Measurements from ENCODE around the gene DHX32. TPM values are rescaled to one million over a fixed set of nuclear protein-coding genes. Genes with fewer than 3 reads are reported as not detected.
"Not testable (repeated sequence)": the region's sequence is repeated elsewhere in the genome, so short reads cannot be mapped to it uniquely, and the experiment has no call there.

The DHX32 gene
- total and polyA plus RNA-seq, 2 donors (not counting 3 experiments of a cell fraction or from before 2014, with no cell fraction given) = 17.1 to 29.6 TPM

DNA sequence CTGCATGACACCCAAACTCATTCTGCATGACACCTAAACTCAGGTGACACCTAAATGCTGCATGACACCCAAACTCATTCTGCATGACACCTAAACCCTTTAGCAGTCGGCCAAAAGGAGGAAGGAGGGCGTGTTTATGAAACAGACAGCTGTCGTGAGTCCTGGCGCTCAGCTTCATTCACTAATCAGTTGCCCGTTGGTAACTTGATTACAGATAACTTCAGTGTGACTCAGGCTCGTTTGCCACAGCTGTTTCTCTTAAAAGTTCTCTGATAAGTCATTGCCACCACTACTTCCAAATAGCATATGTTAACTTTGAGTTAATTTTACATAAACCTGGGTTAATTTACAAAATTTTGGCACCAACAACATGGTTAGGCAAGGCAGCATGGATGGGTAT lies 32.2 kb upstream of the DHX32 start:
- H3K79me2 ChIP-seq (ENCODE audit: control insufficient read depth, insufficient read depth, low read length); H2AFZ ChIP-seq (ENCODE audit: low read depth, low read length); BruUV-seq (replicated peaks); H3K4me1 ChIP-seq (ENCODE audit: control insufficient read depth, extremely low read depth, insufficient read depth, low read length); H3K9me3 ChIP-seq (replicated peaks; ENCODE audit: control insufficient read depth, insufficient read depth, low read length); H3K9ac ChIP-seq (replicated peaks; ENCODE audit: extremely low read depth, insufficient read depth, low read length); H3K27me3 ChIP-seq (ENCODE audit: control insufficient read depth in 2 of 2, insufficient read depth in 2 of 2, low read length in 2 of 2); H3K4me3 ChIP-seq (replicated peaks in 1 of 3; ENCODE audit: insufficient read depth in 1 of 3, low read depth in 1 of 3, low read length in 3 of 3); H3K4me2 ChIP-seq (ENCODE audit: insufficient read depth, low read length); H3K36me3 ChIP-seq (ENCODE audit: control insufficient read depth in 2 of 2, extremely low read depth in 1 of 2, insufficient read depth in 2 of 2, low read length in 2 of 2); DNase-seq (ENCODE audit: low read depth, low spot score); H3K27ac ChIP-seq (ENCODE audit: insufficient read depth, low read depth, low read length); POLR2A ChIA-PET; H3K9me1 ChIP-seq (replicated peaks; ENCODE audit: control insufficient read depth, extremely low read depth, insufficient read depth, low read length); FAIRE-seq; CTCF ChIA-PET; dilution Hi-C loops (cut with MboI; ENCODE audit: extremely low pct_ligation_motif_present, low sequenced_read_pairs); intact Hi-C loops (cut with micrococcal nuclease); H4K20me1 ChIP-seq (replicated peaks; ENCODE audit: control insufficient read depth, extremely low read depth, insufficient read depth, low read length): not testable (repeated sequence)

DNA sequence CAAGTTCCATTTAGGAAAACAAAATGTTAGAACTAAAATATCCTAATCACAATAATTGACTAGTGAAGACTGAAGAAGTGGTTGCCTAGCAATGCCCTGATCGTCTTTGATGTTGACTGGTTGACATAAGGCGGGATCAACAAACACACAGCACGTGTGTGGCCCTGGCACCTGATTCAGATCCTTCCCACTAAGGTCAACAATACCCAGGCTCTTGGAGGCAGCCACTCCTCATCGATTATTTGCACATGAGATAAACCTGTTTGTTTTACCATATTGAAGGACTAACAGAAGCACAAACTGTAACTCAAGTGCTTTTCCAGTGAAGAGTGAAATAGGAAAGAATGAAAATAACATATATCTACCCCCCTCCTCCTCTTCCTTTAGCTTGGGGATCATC lies 30.9 kb upstream of the DHX32 start:
- POLR2A ChIA-PET = no interaction called here
- Histone ChIP-seq H2AFZ (ENCODE audit: low read depth, low read length) (no peak overlapping the region), H3K4me3 (replicated peaks in 1 of 3; ENCODE audit: insufficient read depth in 1 of 3, low read depth in 1 of 3, low read length in 3 of 3) (no peak overlapping the region), H3K9me3 (replicated peaks; ENCODE audit: control insufficient read depth, insufficient read depth, low read length) (no peaks in the 10 kb centered on the region), H3K27me3 (ENCODE audit: control insufficient read depth in 2 of 2, insufficient read depth in 2 of 2, low read length in 2 of 2) (no peaks in the 10 kb centered on the region), H3K79me2 (ENCODE audit: control insufficient read depth, insufficient read depth, low read length) (no peaks in the 10 kb centered on the region), H3K4me2 (ENCODE audit: insufficient read depth, low read length) (no peak overlapping the region), H4K20me1 (replicated peaks; ENCODE audit: control insufficient read depth, extremely low read depth, insufficient read depth, low read length) (no peaks in the 10 kb centered on the region), H3K9me1 (replicated peaks; ENCODE audit: control insufficient read depth, extremely low read depth, insufficient read depth, low read length) (no peaks in the 10 kb centered on the region), H3K4me1 (ENCODE audit: control insufficient read depth, extremely low read depth, insufficient read depth, low read length) (no peaks in the 10 kb centered on the region), H3K9ac (replicated peaks; ENCODE audit: extremely low read depth, insufficient read depth, low read length) (no peak overlapping the region), H3K36me3 (ENCODE audit: control insufficient read depth in 2 of 2, extremely low read depth in 1 of 2, insufficient read depth in 2 of 2, low read length in 2 of 2) (no peaks in the 10 kb centered on the region), H3K27ac (ENCODE audit: insufficient read depth, low read depth, low read length) (no peak overlapping the region)
- TF ChIP-seq, protein P1, sequence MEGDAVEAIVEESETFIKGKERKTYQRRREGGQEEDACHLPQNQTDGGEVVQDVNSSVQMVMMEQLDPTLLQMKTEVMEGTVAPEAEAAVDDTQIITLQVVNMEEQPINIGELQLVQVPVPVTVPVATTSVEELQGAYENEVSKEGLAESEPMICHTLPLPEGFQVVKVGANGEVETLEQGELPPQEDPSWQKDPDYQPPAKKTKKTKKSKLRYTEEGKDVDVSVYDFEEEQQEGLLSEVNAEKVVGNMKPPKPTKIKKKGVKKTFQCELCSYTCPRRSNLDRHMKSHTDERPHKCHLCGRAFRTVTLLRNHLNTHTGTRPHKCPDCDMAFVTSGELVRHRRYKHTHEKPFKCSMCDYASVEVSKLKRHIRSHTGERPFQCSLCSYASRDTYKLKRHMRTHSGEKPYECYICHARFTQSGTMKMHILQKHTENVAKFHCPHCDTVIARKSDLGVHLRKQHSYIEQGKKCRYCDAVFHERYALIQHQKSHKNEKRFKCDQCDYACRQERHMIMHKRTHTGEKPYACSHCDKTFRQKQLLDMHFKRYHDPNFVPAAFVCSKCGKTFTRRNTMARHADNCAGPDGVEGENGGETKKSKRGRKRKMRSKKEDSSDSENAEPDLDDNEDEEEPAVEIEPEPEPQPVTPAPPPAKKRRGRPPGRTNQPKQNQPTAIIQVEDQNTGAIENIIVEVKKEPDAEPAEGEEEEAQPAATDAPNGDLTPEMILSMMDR (IDR thresholded peaks at IDR 0.05; ENCODE audit: extremely low read depth in 1 of 2, insufficient read depth in 1 of 2, low read depth in 1 of 2, low read length in 2 of 2) = no peak
- TF ChIP-seq, protein P2, sequence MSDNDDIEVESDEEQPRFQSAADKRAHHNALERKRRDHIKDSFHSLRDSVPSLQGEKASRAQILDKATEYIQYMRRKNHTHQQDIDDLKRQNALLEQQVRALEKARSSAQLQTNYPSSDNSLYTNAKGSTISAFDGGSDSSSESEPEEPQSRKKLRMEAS (IDR thresholded peaks at IDR 0.05; ENCODE audit: insufficient read depth, insufficient read length) = no peak
- no peak for TF ChIP-seq POLR2A (IDR thresholded peaks at IDR 0.05; ENCODE audit: low read depth, low read length)
- TF ChIP-seq GATA2 (IDR thresholded peaks at IDR 0.05; ENCODE audit: insufficient read depth, insufficient read length, low read depth, low read length) = no peak
- no peak for TF ChIP-seq JUN (IDR thresholded peaks at IDR 0.05; ENCODE audit: borderline replicate concordance, insufficient read depth, insufficient read length, low read depth)
- no peak for TF ChIP-seq POLR2AphosphoS5 (IDR thresholded peaks at IDR 0.05; ENCODE audit: insufficient read depth, low read depth, low read length)
- TF ChIP-seq MYC (IDR thresholded peaks at IDR 0.05; ENCODE audit: low read depth, low read length) = no peak
- TF ChIP-seq FOS (IDR thresholded peaks at IDR 0.05; ENCODE audit: borderline replicate concordance, insufficient read depth, low read length) = no peak
- TF ChIP-seq EZH2 (IDR thresholded peaks at IDR 0.05; ENCODE audit: borderline replicate concordance, low read depth, low read length, severe bottlenecking) = no peak
- no peak for DNase-seq (ENCODE audit: low read depth, low spot score)
- FAIRE-seq = no peak
- BruUV-seq (replicated peaks) = no TSS peak
- dilution Hi-C loops (cut with MboI; ENCODE audit: extremely low pct_ligation_motif_present, low sequenced_read_pairs) (no loop called here), intact Hi-C loops (cut with micrococcal nuclease) (no loop called here)
- CTCF ChIA-PET = no interaction called here
